Measurements from ENCODE around the gene MYO1C. TPM values are rescaled to one million over a fixed set of nuclear protein-coding genes. Genes with fewer than 3 reads are reported as not detected.

Gene MYO1C
- total and polyA plus RNA-seq, 9 of the 15 experiments (the other 6 are each of a cell fraction or from before 2014, with no cell fraction given), result 0.46 to 32.5 (median 11.6) TPM

GRCh38 chr17:1486802-1487695 is 5.4 kb downstream of the MYO1C start (continued):
- no peak for TF ChIP-seq AFF1 (IDR thresholded peaks at IDR 0.05; ENCODE audit: low read depth in 1 of 2, partially characterized antibody in 2 of 2)
- no peak for TF ChIP-seq HDAC8 (tag; IDR thresholded peaks at IDR 0.05)
- TF ChIP-seq ZBTB7A (IDR thresholded peaks at IDR 0.05; ENCODE audit: borderline replicate concordance, control insufficient read depth, low read depth, low read length), result peak; percentile 74
- TF ChIP-seq PYGO2 (tag; IDR thresholded peaks at IDR 0.05), result no peak
- no peak for TF ChIP-seq USF2 (CRISPR knock-in tag; IDR thresholded peaks at IDR 0.05)
- peak; percentile 45; the same call in 1 of the 2 replicates for TF ChIP-seq POLR2G (IDR thresholded peaks at IDR 0.05; ENCODE audit: low read depth, low read length)
- no peak for TF ChIP-seq E2F1 (CRISPR knock-in tag; IDR thresholded peaks at IDR 0.05)
- TF ChIP-seq ZBTB5 (IDR thresholded peaks at IDR 0.05), result no peak
